Liver (tissue), 9 donors: ENCODE measurements around the gene ZNF142. TPM values are rescaled to one million over a fixed set of nuclear protein-coding genes. Genes with fewer than 3 reads are reported as not detected.

Experiments
- DNase-seq: peaks from one replicate; pipeline ENCODE4 v3.0.0-alpha.2; 2017; ENCODE audit warnings: low spot score
- H3K27ac ChIP-seq, 2 donors: one replicate each; pipeline ENCODE4 v1.7.0; 2013; ENCODE audit warnings: inconsistent platforms in 2 of 2, low read length in 2 of 2, control low read depth in 1 of 2, low read depth in 1 of 2, mild to moderate bottlenecking in 1 of 2
- H3K27me3 ChIP-seq, 4 donors: one replicate each; pipeline versions ENCODE4 v1.6.1 to v1.7.0; 2013; ENCODE audit warnings: low read length in 3 of 4, inconsistent platforms in 1 of 4, mild to moderate bottlenecking in 1 of 4, moderate library complexity in 1 of 4; ENCODE audit not compliant: control insufficient read depth in 4 of 4, insufficient read depth in 4 of 4
- H3K36me3 ChIP-seq, 4 donors: one replicate each; pipeline versions ENCODE4 v1.6.1 to v1.7.0; 2013; ENCODE audit warnings: low read length in 3 of 4, mild to moderate bottlenecking in 3 of 4, low read depth in 1 of 4, moderate library complexity in 1 of 4; ENCODE audit not compliant: control insufficient read depth in 4 of 4, insufficient read depth in 3 of 4
- H3K4me1 ChIP-seq, 4 donors: one replicate each; pipeline versions ENCODE4 v1.6.1 to v1.7.0; 2013; ENCODE audit warnings: low read length in 3 of 4, mild to moderate bottlenecking in 3 of 4, moderate library complexity in 1 of 4; ENCODE audit not compliant: control insufficient read depth in 4 of 4, insufficient read depth in 4 of 4
- H3K4me3 ChIP-seq, 3 donors: one replicate each; pipeline versions ENCODE4 v1.6.1 to v1.7.0; 2013; ENCODE audit warnings: low read length in 3 of 3, control low read depth in 1 of 3, low read depth in 1 of 3, mild to moderate bottlenecking in 1 of 3
- H3K9ac ChIP-seq, 2 donors: one replicate each; pipeline ENCODE4 v1.7.0; 2013; ENCODE audit warnings: low read length in 2 of 2, mild to moderate bottlenecking in 2 of 2, moderate library complexity in 2 of 2, control low read depth in 1 of 2, low read depth in 1 of 2
- H3K9me3 ChIP-seq, 4 donors: one replicate each; pipeline versions ENCODE4 v1.6.1 to v1.7.0; 2013; ENCODE audit warnings: low read length in 3 of 4; ENCODE audit not compliant: control insufficient read depth in 4 of 4
- FOXA1 ChIP-seq: IDR thresholded peaks from 2 replicates; pipeline ENCODE4 v1.6.1; 2016; ENCODE audit warnings: antibody characterized with exemption
- FOXA2 ChIP-seq: IDR thresholded peaks from 2 replicates; pipeline ENCODE4 v1.6.1; 2016; ENCODE audit warnings: antibody characterized with exemption
- GABPA ChIP-seq, 2 donors: IDR thresholded peaks in 1 of 2; conservative IDR thresholded peaks in 1 of 2; 2 replicates each; pipeline ENCODE4 v1.6.1; 2016; ENCODE audit warnings: antibody characterized with exemption in 2 of 2, mild to moderate bottlenecking in 1 of 2, moderate library complexity in 1 of 2
- HNF4A ChIP-seq, 2 donors: conservative IDR thresholded peaks; 2 replicates each; pipeline ENCODE4 v1.6.1; 2016; ENCODE audit warnings: antibody characterized with exemption in 2 of 2, mild to moderate bottlenecking in 2 of 2
- HNF4G ChIP-seq: IDR thresholded peaks from 2 replicates; pipeline ENCODE4 v1.6.1; 2016; ENCODE audit warnings: antibody characterized with exemption
- NR2F2 ChIP-seq: IDR thresholded peaks from 2 replicates; pipeline ENCODE4 v1.6.1; 2016; ENCODE audit warnings: antibody characterized with exemption
- RAD21 ChIP-seq, 2 donors: IDR thresholded peaks; 2 replicates each; pipeline ENCODE4 v1.6.1; 2016; ENCODE audit warnings: antibody characterized with exemption in 2 of 2, mild to moderate bottlenecking in 2 of 2
- RXRA ChIP-seq, 2 donors: IDR thresholded peaks; 2 replicates each; pipeline ENCODE4 v1.6.1; 2017 to 2018; ENCODE audit warnings: antibody characterized with exemption in 2 of 2, mild to moderate bottlenecking in 1 of 2
- YY1 ChIP-seq: IDR thresholded peaks from 2 replicates; pipeline ENCODE4 v1.6.1; 2016; ENCODE audit warnings: antibody characterized with exemption, mild to moderate bottlenecking
- WGBS: extraction: QIAGEN DNeasy Blood & Tissue Kit; methylation state at CpG from one replicate; pipeline ENCODE4 v1.1.7; 2013; 5-methylcytosine and 5-hydroxymethylcytosine counted together
- polyA plus RNA-seq, 2 donors: library from polyadenylated mRNA; stranded (reverse) in 1 of 2; unstranded in 1 of 2; fragments of 200-250 nt in 1 of 2; fragments of >200 nt in 1 of 2; fragmentation: Nextera tagmentation in 1 of 2; extraction: Ambion mirVana in 1 of 2; gene quantifications; one replicate each; pipeline versions ENCODE4 v1.2.1 to v1.2.3, GENCODE V29; 2013 to 2015
- total RNA-seq, 2 donors: library from RNA; depleted of rRNA; stranded (reverse); fragments of >200 nt; gene quantifications; one replicate each; pipeline ENCODE4 v1.2.3, GENCODE V29; 2014
- TF ChIP-seq, protein P1 (sequence below): IDR thresholded peaks from 2 replicates; pipeline ENCODE4 v1.6.1; 2016; ENCODE audit warnings: antibody characterized with exemption, mild to moderate bottlenecking
- TF ChIP-seq, protein P2 (sequence below): IDR thresholded peaks from 2 replicates; pipeline ENCODE4 v1.6.1; 2016; ENCODE audit warnings: antibody characterized with exemption
- TF ChIP-seq, protein P3 (sequence below): IDR thresholded peaks from 2 replicates; pipeline ENCODE4 v1.6.1; 2016; ENCODE audit warnings: antibody characterized with exemption
- TF ChIP-seq, protein P4 (sequence below): IDR thresholded peaks from 2 replicates; pipeline ENCODE4 v1.6.1; 2016; ENCODE audit warnings: antibody characterized with exemption
- donor health status: healthy.
- donor health status: healthy.
- donor health status: healthy.
- donor health status: healthy.
- donor health status: healthy.

Gene ZNF142
- total and polyA plus RNA-seq, 4 donors: 2.2 to 7.4 (median 4.8) TPM

DNA sequence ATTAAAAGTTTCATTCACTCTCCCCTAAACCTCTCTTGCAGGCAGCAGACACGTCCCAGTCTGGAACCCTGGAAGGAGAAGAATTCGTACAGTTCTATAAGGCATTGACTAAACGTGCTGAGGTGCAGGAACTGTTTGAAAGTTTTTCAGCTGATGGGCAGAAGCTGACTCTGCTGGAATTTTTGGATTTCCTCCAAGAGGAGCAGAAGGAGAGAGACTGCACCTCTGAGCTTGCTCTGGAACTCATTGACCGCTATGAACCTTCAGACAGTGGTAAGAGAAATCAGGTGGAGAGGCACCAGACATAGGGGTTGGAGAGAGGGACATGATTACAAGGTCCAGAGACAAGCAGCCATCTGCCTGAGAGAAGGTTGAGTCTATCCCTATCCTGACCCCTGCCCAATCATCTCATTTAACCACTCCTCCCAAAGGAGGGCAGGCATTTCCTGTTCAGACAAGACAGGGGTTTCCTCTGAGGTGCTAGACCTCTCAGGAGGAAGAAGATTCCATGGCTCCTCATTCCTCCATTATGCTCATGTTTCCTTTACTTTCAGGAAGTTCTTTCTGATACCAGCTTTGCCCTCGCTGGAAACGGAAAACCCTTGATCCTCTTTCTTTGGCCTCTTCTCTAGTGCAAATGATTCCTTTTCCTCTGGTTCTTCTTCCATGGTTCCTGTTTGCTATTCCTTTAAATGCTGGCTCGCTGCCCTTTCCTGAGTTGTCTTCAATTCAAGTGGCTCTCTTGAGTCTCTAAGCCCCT lies 36.6 kb downstream of the ZNF142 start:
- H3K4me1 ChIP-seq: no peaks in the 10 kb centered on the region
- no peak overlapping the region for H3K4me3 ChIP-seq
- H3K36me3 ChIP-seq: no peaks in the 10 kb centered on the region
- no peaks in the 10 kb centered on the region for H3K9me3 ChIP-seq
- WGBS: 68% methylated on average over 7 of the region's 7 CpGs
- H3K27ac ChIP-seq: no peak overlapping the region
- H3K9ac ChIP-seq: no peak overlapping the region
- H3K27me3 ChIP-seq: no peaks in the 10 kb centered on the region
- no peak for TF ChIP-seq HNF4G
- no peak for TF ChIP-seq RAD21 (IDR thresholded peaks at IDR 0.05)
- no peak for DNase-seq

DNA sequence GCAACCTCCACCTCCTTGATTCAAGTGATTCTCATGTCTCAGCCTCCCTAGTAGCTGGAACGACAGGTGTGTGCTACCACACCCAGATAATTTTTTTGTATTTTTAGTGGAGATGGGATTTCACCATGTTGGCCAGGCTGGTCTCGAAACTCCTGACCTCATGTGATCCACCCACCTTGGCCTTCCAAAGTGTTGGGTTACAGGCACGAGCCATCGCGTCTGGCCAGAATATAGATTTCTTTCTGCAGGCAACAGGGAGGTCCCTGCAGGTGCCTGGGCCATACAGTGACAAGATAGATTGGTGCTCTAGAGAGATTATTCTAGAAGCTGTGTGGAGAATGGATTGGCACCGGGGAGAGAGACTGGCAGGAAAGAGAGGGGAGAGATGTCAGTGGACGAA lies 38.4 kb downstream of the ZNF142 start:
- Histone ChIP-seq H3K36me3 (no peaks in the 10 kb centered on the region), H3K9ac (no peak overlapping the region), H3K27me3 (no peaks in the 10 kb centered on the region), H3K4me3 (no peak overlapping the region), H3K27ac (no peak overlapping the region), H3K4me1 (peaks cover 0 to 6% (median 4%) of the 10 kb centered on the region in 4 donors), H3K9me3 (no peaks in the 10 kb centered on the region)
- DNase-seq: no peak
- TF ChIP-seq, protein P1, sequence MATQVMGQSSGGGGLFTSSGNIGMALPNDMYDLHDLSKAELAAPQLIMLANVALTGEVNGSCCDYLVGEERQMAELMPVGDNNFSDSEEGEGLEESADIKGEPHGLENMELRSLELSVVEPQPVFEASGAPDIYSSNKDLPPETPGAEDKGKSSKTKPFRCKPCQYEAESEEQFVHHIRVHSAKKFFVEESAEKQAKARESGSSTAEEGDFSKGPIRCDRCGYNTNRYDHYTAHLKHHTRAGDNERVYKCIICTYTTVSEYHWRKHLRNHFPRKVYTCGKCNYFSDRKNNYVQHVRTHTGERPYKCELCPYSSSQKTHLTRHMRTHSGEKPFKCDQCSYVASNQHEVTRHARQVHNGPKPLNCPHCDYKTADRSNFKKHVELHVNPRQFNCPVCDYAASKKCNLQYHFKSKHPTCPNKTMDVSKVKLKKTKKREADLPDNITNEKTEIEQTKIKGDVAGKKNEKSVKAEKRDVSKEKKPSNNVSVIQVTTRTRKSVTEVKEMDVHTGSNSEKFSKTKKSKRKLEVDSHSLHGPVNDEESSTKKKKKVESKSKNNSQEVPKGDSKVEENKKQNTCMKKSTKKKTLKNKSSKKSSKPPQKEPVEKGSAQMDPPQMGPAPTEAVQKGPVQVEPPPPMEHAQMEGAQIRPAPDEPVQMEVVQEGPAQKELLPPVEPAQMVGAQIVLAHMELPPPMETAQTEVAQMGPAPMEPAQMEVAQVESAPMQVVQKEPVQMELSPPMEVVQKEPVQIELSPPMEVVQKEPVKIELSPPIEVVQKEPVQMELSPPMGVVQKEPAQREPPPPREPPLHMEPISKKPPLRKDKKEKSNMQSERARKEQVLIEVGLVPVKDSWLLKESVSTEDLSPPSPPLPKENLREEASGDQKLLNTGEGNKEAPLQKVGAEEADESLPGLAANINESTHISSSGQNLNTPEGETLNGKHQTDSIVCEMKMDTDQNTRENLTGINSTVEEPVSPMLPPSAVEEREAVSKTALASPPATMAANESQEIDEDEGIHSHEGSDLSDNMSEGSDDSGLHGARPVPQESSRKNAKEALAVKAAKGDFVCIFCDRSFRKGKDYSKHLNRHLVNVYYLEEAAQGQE: no peak
- TF ChIP-seq GABPA (IDR thresholded peaks at IDR 0.05 in 1 of 2, conservative IDR thresholded peaks at IDR 0.05 in 1 of 2): no peak
- no peak for TF ChIP-seq NR2F2
- TF ChIP-seq RXRA (IDR thresholded peaks at IDR 0.05): no peak
- no peak for TF ChIP-seq FOXA1
- no peak for TF ChIP-seq FOXA2
- TF ChIP-seq, protein P2, sequence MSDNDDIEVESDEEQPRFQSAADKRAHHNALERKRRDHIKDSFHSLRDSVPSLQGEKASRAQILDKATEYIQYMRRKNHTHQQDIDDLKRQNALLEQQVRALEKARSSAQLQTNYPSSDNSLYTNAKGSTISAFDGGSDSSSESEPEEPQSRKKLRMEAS: no peak
- TF ChIP-seq, protein P3, sequence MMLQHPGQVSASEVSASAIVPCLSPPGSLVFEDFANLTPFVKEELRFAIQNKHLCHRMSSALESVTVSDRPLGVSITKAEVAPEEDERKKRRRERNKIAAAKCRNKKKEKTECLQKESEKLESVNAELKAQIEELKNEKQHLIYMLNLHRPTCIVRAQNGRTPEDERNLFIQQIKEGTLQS: no peak
- TF ChIP-seq HNF4A (conservative IDR thresholded peaks at IDR 0.05): no peak
- no peak for TF ChIP-seq RAD21 (IDR thresholded peaks at IDR 0.05)
- no peak for TF ChIP-seq HNF4G
- TF ChIP-seq, protein P4, sequence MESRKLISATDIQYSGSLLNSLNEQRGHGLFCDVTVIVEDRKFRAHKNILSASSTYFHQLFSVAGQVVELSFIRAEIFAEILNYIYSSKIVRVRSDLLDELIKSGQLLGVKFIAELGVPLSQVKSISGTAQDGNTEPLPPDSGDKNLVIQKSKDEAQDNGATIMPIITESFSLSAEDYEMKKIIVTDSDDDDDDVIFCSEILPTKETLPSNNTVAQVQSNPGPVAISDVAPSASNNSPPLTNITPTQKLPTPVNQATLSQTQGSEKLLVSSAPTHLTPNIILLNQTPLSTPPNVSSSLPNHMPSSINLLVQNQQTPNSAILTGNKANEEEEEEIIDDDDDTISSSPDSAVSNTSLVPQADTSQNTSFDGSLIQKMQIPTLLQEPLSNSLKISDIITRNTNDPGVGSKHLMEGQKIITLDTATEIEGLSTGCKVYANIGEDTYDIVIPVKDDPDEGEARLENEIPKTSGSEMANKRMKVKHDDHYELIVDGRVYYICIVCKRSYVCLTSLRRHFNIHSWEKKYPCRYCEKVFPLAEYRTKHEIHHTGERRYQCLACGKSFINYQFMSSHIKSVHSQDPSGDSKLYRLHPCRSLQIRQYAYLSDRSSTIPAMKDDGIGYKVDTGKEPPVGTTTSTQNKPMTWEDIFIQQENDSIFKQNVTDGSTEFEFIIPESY: no peak
- no peak for TF ChIP-seq YY1
- WGBS: 81% methylated on average over 7 of the region's 7 CpGs
